GM19452 (cell line): ENCODE measurements around the gene FBXW8.
A peak's percentile ranks its signal among the peaks of the same experiment; 100 is the strongest.

Source experiments
- ATAC-seq: cut with Tn5 transposase; IDR thresholded peaks from one replicate; pipeline ENCODE4 v1.9.1; 2021; ENCODE audit not compliant: unreplicated experiment

Gene FBXW8

DNA sequence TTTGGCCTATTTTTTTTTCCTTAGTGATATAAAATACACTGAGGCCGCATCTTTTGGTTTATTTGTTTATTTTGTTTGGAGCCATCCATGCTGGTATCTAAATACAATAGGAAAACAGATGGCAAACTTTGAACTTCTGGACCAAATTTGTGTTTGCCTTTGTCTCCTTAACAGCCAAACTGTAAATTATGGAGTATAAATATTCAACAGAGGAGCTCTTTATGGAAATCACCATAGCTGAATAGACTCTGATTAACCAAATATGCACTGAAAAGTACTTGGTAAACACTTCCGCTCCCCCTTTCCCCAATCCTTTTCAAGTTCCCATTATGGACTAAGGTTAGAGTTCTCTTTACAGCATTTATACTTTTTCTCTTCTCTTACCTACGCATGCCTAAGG is 107.9 kb downstream of the FBXW8 start:
- no peak for ATAC-seq

DNA sequence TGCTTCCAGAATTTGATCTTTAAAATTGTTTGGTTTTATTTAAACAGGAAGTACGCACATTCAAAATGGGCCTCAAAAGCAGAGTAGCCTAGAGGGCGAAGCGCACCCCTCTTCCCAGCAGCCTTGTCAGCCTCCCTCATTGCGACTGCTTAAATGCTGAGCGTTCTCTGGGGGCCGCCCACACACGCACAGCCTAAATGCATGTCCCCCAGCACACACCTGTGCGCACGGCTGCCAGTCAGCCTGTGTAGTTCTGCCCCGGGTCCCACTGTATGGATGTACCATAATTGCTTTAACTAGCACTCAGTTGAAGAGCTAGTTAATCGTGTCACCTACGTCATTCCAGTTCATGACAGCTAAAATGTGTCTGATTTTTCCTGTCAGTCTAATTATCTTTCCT is 109.1 kb downstream of the FBXW8 start:
- ATAC-seq, result no peak

DNA sequence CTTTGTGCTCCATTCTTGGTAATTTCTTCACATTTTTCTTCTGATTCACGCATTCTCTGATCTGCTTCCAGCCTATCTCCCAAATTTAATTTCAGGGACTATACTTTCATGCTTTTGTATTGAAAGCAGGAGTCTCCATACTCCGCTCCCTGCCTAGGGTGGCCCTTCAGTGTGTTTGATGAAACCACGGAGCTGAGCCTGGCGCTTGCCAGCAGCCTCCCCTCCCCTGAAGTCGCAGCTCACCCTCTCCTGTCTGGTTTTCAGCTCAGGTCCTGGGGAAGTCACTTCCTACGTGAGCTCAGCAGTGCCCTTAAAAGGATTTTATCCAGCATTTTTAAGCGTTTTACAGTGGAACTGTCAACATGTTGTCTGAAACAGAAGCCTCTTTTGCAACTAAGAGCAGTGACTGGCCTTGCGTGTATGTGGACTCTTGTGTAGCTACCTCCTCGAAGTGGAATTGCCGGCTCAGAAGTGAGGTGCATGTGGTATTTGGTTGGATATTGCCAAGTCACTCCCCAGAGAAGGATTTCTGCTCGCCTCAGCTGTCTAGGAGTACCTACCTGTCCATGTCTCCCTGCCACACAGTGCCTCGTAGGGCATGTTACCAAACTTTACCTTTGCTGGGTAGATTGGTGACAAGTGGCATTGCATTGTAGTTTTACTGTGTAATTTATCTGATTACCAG is 109.9 kb downstream of the FBXW8 start:
- ATAC-seq, result no peak

DNA sequence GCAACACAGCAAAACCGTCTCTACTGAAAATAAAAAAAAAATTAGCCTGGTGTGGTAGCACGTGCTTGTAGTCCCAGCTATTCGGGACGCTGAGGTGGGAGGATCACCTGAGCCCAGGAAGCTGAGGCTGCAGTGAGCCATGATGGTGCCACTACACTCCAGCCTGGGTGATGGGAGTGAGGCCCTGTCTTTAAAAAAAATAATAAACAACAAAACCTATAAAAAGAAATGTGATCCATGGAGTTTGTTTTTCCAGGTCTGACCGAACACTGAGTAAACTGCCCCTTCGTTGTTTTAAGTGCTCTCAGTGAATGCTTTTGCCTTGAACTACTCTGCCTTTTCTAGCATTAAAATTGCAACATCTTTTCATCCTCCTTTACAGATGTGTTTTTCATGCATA is 111.7 kb downstream of the FBXW8 start:
- no peak for ATAC-seq

DNA sequence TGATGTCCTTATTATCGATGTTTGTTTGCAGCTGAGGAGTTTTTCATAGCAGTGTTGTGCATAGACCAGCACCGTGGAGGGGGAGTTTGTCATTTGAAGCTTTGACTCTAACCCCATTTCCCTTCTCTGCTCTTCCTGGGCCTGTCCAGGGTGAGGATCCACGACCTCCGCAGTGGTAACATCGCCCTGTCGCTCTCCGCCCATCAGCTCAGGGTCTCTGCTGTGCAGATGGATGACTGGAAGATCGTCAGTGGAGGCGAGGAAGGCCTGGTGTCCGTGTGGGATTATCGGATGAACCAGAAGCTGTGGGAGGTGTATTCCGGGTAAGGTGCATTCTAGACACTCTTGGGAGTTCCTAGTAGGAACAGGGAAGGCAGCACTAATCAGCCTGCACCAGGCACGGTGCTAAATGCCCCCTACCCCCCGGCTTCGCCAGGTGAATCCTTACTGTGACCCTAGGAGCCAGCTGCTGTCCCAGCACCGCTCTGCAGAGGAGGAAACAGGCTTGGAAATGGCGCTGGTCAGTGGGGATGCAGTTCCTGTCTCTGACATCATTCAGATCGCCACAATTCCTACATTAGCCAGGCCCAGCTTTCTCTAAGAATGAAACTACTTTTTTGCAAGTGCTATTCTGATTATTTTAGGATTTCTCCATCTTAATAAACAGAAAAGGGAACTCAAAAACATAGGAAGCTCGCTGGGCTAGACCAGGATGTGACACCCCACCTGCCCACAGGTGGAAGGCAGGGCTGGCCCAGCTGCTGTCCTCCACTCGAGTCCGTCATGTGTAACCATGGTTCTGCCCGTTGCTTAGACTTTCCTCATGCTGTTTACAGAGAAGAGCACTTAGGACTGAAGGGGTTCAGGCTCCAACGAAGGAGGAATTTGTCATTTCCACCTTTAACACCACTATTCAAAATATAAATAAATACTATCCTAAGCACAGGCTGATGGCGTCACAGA is 113.5 kb downstream of the FBXW8 start:
- no peak for ATAC-seq

DNA sequence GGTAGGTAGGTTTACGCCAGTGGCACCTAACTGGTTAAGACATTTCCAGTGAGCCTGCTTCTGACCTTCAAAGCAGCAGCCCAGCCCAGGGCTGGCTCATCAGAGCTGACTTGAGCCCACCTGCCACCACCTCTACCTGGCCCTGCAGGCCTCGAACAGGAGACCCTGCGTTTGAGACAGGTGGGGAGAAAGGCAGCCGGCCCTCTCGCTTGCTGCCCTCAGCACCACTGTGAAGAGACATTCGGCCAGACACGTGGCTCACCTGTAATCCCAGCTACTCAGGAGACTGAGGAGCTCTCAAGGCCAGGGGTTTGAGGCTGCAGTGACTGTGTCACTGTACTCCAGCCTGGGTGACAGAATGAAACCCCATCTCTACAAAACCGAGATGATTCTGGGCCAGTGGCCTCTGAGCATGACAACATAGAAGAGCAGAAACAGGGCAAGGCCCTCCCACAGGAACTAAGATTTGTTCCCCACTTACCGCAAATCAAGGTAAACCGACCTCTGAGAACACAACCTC is 114.3 kb downstream of the FBXW8 start:
- no peak for ATAC-seq

DNA sequence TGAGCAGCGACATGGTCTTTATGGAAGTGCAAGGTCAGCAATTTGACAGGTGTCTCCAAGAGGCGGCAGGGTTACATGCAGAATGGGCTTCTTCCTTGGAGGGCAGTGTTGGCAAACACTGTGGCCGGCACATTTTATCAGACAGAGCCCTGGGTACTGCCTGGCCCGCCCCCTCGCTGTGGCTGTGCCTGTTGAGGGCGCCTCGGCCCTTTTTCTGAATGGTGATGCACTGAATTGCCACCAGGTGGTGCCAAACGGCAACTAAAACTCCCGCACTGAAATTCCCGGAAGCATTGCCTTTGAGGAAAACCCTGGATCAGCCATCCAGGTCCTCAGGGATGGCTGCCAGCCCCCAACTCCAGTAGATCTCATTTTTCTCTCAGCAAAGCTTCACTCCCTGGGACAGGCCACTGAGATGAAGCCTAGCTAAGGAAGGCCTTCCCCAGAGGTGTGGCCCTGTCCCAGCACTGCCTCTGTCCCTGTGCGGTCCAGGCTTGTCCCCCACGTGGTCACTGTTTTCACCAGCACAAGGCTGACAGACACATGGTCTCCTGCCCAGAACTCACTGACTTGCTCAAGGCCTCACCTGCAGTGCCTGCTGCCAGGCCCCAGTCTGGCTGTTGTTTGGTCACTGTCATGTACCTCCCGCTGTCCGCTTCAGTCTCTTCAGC is 114.9 kb downstream of the FBXW8 start:
- ATAC-seq, result peak; percentile 61

DNA sequence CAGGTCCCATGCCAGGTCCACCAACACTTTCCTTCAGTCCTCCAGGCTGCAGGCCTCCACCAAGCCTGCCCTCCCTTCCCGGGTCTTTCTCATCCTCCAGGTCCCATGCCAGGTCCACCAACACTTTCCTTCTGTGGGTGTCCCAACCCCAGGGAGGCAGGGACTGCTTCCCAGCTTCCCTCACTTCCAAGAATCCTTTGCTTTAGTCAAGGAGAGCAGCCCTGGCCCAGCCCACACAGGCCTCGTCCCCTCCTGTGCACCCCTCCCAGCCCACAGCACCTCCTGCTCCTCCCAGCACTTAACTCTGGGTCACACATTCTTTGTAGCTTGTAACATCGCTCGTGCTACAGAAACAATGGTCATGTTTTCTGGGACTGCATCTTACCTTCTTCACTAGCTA is 115.6 kb downstream of the FBXW8 start:
- ATAC-seq, result no peak

DNA sequence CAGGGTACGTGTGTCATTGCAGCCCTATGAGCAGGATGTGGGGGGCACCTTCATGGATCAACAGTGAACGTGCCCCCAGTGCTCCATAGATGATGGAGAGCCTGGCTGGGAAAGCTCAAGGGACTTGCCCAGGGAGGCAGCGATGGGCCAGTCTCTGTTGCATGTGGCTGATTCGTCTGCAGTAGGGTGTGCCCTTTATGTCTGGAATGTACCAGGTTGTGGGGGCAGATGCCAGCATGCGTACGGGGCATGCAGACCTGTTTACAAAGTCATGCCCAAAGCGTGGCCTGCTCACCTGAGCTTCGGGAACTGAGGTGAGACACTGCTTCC is 116.1 kb downstream of the FBXW8 start:
- ATAC-seq, result no peak

DNA sequence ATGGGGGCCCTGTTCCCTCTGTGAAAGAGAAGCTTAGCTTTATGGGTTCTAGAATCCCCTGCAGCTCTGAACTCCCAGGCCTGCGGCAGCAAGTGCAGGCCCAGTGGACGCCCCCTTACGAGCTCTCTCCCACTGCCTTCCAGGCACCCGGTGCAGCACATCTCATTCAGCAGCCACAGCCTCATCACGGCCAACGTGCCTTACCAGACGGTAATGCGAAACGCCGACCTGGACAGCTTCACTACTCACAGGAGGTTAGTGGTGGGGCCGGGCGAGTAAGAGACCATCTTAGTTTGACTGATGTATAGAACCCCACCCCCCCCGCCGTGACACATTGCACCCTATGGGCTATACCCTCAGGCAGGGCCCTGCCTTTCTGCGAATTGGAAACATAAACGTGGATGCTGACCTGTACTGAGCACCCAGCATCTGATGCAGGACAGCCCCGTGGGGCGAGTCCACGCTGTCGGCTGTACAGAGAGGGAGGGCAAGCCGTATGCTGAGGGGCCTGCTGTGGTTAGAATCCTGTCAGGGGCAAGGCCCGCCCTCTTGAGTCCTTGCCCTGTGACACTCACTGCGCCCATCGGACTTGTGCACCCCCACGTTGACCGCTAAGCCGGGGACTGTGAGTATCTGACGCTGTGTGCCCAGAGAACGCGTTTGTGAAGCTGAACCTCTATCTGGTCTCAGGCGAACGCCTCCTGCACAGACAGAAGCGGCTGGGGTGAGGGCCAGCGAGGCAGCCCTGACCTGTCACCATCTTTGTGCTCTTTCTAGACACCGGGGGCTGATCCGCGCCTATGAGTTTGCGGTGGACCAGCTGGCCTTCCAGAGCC is 116.7 kb downstream of the FBXW8 start:
- ATAC-seq, result no peak

DNA sequence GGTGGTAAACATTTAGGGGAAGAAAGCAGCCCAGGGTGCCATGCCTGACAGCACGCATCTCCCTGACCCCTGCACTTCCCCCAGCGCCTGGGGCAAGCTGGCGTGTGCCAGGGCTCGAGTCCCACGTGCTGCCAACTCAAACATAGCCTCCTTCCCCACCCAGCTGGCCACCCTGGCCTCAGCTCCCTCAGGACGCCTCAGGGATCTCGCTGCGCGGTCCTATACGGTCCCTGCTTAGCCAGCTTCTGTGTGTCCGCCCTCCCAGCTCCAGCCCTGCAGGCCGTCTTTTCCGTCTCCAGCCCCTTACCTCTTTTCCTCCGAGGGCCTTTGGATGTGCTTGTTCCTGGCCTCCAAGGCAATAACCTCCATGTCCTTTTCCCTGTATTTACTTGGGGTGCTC is 117.5 kb downstream of the FBXW8 start:
- no peak for ATAC-seq

DNA sequence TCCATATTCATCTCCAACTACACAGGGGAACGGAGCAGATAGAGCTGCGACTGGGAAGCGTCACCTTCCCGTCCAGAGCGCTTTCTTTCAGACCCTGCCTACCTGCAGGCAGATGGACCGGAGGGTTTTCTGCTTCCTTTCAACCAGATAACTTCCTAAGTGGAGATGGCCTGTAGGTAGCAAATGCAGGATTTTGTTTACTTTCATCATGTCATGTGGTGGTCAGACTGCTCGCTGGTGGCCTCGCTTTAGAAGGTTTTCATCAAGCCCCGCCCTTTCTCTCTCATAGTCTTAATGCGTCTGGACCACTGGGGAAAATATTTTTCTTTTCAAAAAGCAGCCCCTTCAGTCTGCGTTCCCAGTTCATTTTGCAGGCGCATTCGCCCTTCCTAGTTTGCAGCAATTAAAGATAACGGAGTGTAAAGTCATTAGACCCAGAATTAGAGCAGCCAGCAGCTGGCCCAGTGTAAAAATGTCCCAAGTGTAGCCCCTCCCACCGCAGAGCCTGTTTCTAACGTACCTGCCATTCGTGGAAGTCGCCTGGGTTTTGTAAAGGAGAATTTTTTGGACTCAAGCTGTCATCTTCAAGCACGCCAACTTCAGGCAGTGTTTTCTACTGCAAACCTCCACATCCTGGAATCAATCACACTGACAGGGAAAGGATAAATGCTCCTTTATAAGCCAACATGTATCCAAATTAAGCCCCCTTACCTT is 119.6 kb downstream of the FBXW8 start:
- no peak for ATAC-seq

DNA sequence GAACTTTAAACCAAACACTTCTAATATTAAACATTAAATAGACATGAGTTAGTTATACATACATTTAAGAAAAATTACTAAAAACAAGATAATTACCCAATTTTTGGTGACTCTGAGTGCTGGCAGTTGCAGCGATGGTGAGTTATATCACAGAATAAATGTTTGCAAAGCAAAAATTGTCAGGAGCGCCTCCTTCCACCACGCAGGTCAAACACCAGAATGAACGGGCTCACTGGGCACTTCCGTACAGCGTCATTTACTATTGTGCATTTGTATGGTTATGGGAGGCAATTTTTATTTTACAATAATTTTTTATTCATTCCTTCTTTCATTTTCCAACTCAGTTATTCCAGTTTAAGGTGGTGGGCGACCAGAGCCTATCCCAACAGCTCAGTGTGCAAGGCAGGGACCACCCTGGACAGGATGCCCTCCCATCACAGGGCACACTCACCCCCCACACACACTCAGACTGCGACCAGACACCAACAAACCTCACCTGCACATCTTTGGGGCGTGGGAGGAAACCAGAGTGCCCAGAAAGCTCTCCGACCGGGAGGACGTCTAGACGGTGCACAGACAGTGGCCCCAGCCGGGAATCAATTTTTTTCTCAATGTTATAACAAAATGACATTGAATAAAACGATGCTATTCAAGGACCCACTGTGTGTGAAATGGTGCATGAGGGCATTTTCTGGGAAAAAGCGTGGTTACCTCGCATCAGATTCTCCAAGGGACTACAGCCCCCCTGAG is 121.3 kb downstream of the FBXW8 start:
- no peak for ATAC-seq

DNA sequence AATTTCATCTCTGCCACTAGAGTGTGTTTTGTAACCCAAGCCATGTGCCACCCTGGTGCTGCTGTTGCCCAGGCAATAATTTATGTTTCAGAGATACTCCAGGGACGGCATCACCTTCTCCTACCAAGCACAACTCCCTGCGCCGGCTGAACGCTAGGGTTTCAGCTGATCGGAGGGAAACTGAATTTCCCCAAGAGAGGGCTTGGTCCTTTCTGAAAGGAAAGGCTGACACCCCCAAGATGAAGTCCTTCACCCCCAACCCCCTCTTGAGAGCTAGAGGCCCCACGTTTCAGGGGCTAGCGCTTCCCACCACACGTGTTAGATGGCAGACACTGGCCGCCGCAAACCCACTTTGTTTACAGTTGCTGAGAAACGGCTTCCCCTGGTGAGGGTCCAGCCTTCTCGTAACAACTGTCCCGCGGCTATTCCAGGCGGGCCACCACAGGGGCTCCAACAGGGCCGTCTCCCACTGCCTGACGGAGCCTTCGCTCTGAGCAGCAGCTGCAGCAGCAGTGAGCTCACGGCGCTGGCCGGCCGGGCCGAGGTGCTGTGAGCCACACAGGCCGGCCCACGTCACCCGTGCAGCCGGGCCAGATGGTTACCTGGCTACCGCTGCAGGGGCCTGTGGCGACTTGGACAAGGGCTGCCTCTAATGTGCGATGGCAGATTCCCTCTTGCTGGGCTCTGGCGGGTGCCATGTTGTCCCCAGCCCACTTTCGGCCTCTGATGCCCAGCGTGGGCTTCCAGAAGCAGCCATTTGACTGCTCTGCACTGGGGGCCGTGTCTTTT is 122.0 kb downstream of the FBXW8 start:
- no peak for ATAC-seq

DNA sequence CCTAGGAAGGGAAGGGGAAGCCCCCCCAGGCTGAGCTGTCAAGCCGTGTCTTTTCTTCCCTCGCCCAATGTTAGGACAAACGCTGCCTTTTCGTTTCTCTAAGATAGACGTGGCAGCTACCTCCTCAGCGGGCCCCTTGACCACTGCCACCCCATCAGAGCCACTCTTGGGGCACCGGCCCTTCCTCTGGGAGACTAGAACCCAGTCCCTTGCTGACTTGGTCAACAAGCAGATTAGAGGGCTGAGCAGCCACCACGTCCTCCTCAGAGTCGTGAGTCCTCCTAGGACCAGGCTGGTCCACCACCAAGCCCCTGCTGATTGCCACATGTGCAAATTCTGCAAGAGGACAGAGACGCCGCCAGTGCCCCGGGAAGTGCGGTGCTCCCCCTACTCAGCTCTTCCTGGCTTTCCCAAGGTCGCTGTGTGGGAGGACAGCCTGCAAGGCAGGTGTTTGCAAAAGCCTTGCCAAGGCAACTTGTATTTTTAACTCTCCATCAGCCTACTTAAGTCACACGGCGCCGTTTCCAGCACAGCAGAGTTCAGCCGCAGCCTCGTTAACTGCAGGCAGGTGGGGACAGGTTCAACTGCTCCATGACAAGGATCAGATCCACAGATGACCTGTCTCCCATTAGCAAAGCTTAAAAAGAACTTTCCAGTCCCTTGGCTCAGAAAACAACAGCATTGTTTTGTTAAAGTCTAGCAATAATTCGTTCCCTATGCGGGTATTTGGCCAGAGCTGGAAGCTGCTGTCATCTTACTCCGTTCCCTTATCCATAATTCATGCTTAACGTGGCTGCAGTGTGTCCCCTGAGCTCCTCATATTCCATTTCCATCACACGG is 122.9 kb downstream of the FBXW8 start:
- no peak for ATAC-seq

DNA sequence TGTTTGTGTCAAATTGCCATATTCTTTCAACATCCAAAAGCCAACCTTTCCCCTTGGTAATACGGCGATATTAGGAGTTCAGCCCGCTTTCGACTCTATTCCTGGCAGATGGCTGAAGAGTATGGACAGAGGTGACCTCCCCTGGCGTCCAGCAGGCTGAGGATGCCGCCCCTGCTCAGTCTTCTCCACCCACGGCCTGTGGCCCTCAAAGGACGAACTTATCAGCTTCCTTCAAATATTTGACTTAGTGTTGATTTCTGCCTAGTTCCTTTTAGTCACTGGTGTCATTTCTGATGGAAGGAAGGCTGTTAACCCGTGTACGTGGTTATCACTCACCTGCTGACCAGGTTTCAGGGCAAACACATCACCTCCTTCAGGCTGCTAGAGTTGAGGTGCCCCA is 123.5 kb downstream of the FBXW8 start:
- ATAC-seq, result no peak

DNA sequence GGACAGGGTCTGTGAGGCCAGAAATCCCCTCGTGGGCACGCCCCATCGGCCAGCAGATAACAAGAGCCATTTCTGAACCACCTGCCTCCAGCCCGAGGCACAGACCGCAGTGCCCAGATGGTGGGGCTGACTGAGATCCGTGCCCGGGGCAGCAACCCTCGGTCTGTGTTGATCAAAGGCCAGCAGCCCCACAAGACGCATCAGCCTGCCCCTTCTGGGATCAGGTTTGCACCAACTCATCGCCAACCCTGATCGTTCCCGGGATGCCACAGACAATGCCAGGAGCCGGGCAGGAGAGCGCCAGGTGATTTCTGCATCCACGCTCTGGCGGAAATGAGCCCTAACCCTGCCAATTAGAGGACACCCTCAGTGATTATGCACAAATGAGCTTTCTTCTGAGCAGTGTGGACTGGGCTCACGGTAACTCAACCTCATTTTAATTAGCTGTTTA is 124.0 kb downstream of the FBXW8 start:
- no peak for ATAC-seq

DNA sequence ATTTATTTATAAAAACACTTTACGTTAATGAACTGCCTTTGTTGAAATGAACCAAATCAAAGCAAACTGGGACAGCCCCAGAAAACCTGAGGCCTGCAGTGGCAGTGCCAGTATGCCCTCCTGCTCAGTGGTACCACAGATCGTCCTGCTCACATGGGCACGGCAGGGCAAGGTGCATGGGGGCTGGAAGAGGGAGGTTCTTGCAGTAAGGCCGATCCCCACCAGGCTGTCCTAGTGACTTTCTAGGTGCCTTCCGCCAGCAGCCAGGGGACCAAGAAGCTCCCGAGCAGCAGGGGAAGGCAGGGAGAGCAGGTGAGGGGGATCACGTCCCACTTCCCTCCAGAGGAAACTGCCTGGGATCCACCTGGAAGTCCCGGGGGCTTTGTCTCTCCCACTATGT is 124.5 kb downstream of the FBXW8 start:
- no peak for ATAC-seq
